Ramos (cell line): Measurements from ENCODE around the gene C6orf136.

ENCODE experiments used
- in situ Hi-C: fragments of 300-500 bp; cut with MboI; formaldehyde crosslinking; loops from one replicate; pipeline ENCODE4 v1.14.3; 2022; ENCODE audit warnings: low sequenced_read_pairs; ENCODE audit not compliant: unreplicated experiment

The C6orf136 gene

DNA sequence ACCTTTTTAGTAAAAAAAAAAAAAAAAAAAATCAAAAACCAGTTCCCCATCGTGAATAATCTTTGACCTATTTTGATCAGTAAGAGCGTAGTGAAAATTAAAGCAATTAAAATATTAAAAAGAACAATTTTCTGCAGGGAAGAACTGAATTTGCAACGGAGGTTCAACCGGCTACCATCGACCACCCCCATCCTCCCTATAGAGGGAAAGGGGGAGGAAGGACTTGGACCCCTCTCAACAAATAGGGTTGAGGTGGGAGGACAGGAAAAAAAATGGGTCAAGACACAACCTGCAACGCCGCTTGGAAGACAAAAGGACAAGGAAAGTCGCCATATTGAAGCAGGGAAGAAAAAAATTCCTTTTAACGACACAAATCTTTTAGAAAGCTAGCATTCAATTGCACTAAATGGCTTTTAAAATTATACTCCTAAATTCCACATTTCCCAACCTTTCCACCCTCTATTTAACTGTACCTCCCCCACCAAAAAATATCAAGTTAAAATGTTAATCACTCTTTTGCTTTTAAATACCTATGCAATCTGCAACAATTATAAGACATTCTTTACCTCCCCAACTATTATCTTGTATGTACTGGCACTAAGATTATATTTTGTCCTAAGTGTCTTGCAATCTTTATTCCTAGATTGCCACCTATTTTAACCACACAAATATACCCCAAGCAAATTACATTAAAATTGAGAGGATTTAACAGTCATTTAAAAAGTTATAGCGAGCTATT lies 31.5 kb upstream of the C6orf136 start:
- in situ Hi-C loops: no loop called here

DNA sequence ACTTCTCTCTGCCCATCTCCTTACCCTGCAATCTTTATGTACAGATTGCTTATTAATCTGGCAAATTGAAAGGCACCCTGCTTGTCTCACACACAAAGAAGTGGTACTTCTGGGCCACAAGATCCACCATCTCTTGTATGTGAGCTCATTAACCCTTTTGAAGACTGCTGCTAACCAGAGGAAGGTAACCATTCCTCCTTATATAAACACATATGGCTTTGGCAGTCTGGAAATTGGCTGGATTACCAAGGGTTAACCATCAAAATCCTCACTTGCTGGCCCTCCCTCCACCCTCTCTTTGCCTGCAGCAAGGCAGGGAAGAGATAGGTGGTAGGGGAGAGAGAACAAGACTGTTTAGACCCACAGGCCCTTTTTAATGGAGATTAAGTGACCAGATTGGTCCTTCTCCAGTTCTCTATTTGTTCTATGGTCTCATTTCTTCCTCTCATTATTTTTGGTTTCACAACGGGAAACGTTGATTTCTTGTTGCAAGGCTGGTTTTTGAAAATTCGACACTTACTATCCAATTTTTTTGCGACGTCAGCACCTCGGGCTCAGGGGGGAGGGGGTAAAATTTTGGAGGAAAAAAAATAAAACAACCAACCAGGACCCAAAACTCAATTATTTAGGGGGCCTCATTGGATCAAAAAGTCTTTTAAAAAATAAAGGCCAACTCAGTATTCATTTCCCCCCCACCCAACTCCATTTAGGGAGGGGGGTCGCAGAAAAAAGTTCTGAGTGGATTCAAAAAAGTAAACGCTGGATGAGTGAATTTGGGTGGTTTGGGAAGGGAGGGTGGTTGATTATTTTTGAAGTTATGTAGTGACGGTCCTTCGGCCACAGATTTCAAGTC lies 30.7 kb upstream of the C6orf136 start:
- in situ Hi-C loops: no loop called here

DNA sequence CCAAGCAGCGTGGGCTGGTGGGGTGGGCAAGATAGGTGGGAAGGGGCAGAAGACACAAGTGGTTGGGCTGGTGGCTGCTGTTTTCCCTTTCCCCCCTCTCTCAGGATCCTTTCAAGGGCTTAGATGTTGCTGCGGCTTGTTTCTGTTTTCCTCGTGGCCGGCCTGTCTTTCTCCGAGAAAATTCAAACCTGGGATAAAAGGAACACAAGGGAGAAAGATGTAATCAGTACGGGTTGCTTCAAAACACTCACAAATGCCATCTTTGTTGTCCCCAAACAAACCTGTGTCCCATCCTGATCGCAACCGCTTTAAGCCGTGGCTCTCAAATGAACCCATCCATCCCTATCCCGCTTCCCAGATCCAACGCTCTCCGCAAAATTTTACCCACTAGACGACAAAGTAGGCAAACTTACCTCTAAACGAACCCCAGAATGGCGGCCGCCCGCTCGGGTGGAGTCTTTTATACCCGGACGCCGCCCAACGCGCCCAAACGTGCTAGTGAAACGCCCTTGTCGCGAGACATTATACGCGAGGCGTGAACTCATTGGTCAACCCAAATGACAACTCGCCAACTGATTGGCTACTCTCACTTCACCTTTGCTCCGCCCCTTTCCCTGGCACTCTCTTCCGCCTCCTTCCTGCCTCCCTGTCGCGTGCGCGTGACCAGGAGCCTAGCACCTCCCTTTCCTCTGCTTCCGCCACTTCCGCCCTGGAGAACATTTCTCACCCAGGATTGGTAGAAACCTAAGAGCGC lies 29.9 kb upstream of the C6orf136 start, which contains the start of gene PPP1R10:
Gene PPP1R10 (minus strand): TSS at position 433 of the 754 bp plus-strand sequence. CDS start 7,299 bp downstream, outside the sequence.
- in situ Hi-C loops: no loop called here

DNA sequence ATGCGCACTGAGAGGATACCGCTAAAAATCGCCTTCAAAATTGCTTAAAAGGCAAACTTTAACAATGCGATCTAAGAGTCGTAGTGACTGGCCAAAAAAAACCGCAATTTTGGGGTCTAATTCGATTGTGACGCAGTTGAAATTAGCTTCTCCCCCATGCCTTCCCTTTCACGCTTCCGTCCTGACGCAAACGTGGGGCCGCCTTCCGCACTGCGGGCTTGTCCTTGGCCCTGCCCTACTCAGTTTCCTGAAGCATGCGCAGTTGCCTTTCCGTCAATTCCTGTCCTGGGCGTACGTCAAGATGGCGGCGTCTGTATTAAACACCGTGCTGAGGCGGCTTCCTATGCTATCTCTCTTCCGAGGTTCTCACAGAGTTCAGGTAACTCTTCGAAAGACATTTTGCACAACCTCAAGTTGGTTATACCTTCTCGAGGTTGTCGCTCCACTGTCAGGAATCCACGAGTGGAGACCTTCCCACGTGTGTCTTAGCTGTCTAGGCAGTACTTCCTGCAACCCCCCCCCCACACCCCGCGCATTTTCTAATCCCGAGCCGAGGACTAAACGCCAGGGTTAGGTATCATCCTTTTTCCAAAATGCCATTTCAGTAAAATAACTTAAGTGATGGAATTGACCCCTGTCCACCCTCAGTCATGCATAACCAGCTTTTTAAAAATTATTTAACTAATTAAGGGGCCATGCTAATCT lies 29.2 kb upstream of the C6orf136 start, which contains the start of gene MRPS18B:
Gene MRPS18B (plus strand): TSS at position 276 of the 705 bp plus-strand sequence. CDS start 26 bp downstream, at position 302.
- in situ Hi-C loops: no loop called here

DNA sequence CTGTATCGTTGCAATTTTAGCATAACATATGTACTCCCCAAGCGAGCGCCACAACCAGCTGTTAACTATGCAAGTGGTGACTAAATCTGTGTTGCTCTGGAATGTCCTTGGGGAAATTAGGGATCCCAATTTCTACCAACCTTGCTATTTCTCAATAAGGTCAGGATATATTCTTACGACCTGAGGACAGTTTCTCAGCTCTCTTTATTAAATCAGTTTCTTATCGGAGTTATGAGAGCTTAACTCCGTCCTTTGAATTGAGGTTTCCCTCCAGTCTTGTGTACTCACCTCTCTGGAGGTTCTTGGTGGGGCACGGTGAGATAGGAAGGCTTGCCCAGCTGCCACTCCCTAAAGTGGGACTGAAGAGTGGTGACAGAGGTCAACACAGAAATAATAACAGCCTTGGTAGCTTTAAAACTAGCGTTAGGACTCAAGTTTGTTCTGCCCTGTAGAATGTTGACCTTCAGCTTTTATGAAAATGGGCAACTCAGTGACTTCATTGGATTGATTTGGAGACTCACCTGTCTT lies 28.6 kb upstream of the C6orf136 start:
- in situ Hi-C loops: no loop called here

DNA sequence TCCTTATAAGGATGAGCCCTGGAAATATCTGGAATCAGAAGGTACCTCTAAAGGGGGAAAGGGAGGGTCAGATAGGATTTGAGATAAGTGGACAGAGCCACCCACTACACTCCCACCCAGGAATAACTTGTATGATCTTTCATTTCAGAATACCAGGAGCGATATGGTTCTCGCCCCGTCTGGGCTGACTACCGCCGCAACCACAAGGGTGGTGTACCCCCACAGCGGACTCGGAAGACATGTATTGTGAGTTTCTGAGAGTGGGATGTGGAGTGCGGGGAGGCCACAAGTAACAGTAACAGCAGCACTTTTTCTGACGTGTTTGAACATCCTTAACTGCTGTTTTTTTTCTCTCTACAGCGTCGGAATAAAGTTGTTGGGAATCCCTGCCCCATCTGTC lies 27.4 kb upstream of the C6orf136 start:
- in situ Hi-C loops: no loop called here

DNA sequence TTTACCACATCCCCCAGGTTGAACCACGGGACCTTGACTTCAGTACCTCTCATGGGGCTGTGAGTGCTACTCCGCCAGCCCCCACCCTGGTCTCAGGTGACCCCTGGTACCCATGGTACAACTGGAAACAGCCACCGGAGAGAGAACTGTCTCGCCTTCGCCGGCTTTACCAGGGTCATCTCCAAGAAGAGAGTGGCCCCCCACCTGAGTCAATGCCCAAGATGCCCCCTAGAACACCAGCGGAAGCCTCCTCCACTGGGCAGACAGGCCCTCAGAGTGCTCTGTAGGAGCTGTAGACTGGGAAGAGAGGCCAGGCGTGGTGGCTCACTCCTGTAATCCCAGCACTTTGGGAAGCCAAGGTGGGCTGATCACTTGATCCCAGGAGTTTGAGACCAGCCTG lies 21.4 kb upstream of the C6orf136 start:
- in situ Hi-C loops: no loop called here

DNA sequence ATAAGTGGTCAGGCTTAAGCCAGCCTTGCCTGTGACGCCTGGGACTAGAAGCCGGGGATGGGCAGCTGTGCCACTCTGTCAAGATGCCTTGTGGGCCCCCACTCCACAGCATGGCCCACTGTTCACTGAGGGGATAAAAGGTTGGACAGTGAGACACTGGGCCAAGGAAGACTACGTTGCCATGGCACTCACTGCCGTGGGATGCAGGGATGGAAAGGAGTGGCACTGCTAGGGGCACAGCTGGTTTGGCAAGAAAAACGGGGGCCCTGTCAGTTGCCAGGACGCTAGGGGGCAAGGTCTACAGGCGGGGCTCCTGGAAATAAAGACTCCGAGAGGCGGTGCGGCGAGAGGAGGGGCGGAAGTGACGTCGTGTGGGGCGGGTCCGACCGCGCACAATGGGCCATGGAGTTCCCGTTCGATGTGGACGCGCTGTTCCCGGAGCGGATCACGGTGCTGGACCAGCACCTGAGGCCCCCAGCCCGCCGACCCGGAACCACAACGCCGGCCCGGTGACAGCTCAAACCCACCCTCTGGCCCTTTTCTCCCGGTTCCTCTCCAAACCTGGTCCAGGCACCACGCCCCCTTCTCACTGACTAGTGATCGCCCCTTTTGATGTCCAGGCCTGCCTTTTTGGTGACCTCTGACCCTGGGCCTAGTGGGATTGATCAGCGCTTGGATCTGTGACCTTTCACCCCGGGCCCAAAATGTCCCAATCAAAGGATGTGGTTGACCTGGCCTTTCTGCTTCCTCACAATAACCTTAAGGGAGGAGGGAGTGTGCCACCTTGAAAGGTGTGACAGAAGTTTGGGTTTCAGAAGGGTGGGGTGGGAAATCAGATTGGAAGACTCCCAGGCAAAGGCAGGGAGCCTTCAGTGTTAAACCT lies 20.2 kb upstream of the C6orf136 start, which contains the start of gene ATAT1:
Gene ATAT1 (plus strand): TSS at position 391 of the 883 bp plus-strand sequence.
- in situ Hi-C loops: no loop called here

DNA sequence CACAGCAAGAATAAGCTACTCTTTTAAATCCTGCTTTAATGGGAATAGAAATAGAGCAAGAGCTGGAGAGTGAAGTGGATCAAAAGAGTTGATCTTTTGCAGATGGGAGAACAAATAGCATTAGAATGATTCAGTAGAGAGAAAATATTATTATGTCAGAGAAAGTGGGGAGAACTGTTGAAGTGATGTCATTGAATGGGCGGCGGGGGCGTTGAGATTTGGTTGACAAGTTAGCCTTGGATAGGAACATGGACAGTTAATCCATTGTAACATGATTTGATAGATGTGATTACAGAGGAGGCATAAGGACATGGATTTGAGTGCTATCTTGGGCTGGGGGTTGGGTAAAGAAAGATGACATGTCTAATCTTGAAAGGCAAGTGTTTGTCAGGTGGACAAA lies 11.1 kb upstream of the C6orf136 start:
- in situ Hi-C loops: no loop called here

DNA sequence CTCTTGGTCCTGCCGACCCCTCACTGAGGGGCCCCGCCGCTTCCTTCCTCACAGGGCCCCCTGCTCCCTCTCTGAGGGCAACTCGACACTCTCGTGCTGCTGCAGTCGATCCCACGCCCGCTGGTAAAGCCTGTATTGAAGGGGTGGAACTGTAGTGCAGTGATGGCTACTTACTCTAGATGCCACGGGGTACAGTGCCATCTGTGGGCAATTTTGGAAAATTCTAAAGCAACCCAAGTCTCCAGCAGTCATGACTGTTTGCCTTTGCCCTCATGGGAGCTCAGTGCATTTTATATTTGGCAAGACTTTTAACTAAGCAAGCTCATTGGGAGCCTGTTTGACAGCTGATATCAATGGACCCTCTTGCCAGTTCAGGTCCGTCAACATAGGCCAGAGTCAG lies 6.5 kb upstream of the C6orf136 start:
- in situ Hi-C loops: no loop called here

DNA sequence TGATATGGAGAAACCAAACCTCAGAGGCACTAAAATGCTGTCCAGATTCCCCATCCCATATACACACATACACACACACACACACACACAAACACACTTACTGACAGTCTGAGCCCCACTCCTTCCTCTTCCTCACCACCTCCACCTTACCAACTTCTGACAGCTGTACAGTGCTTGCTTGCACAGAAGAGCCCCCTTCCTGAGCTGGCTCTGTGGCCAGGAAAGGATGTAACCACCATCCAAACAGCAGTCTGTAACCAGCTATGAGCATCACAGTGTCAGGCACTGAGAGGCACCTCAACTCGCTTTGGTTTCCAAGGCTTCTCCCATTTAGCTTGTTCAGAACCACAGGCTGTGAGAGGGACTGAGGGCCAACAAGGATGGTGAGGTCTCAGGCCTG lies 5.9 kb upstream of the C6orf136 start:
- in situ Hi-C loops: no loop called here

DNA sequence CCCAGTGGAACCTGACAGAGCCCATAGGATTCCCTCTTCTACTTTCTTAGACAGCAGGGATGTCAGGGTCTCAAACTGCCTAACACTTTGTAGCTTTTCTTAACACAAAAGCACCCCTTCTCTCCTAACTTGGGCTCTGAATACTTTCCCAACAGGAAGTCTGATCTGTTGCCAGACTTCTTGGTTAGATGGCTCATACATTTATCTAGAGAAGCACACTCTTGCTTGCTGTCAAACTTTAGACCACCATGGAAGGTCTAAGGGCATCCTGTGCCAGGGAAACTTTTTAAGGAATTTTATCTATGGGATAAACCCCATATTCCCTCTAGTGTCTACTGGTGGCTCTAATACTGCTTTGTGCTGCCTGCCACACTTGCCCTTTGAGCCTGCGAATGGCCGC lies 3.3 kb upstream of the C6orf136 start:
- in situ Hi-C loops: no loop called here

DNA sequence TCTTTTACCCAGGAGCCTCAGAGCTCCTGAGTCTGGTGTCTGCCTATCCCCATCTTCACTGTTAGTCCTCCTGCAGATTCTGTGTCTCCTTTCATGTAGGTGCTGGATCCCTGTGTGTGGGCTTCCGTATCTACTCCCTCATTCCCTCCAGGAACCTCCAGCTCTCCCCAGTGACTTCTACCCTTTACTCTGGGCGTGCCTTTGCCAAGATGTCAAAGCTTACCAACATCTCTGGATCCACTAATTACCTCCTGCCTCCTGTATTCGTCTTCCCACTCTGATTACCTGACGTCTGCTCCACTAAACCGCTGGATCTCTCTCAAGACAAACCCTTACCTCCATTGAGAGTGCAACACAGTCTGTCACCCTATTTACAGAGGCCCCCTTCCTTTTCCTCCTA lies 2.2 kb upstream of the C6orf136 start:
- in situ Hi-C loops: no loop called here

DNA sequence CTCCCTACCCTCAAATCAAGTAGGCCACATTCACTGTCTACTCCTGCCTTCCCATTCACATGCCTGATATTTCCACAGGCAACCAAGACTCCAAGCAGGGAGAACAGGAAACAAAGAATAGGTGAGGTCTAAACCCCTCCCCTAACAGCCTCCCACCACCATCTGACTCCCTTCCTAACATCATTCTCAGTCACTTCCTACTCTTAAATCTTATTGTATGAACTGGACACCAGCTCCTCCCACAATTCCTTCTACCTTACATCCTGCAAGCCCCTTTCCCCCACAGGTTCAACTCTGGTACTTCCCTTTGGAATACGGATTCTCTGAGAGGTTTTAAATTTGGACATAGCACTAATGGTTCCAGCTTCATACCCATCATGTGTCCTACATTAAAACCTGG lies 944 bp upstream of the C6orf136 start:
- in situ Hi-C loops: no loop called here

DNA sequence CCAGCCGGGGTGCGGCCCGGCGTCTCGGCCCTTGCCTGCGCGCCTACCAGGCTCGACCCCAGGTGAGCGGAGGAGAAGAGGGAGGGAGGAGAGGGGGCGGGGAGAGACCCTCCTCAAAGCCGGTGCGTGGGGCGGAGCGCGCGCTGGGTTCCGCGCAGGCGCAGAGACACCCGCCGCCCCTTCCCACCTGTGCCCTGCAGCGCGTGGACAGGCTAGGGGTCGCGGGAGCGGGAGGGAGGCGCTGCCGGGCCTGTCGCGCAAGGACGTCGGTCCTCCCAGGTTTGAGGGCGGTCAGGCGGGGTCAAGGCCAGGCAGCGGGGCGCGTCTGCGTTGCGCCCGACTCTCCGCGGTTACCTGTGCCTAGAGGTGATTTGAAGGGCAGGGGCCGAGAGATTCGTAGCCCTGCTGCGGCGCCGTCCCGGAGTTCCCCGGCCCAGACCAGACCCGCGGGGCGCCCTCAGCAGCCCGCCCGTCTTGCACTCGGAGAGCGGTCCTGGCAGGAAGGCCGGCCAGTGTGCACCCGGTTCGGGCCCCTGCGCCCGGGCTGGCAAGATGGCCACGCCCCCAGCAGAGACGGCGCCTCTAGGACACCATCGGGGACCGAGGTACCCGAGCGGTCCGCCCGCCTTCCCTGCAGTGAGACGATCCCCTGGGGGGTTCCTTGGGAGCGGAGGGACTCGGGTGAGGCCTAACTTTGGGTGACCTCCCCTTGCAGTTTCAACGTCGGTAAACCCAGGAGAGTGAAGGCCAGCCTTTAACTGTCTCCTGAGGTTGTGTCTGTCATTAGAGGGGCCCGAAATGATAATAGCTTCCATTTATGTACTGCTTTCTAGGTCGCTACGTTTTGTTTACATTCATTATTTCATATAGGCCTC lies 546 bp downstream of the C6orf136 start:
- in situ Hi-C loops: no loop called here

DNA sequence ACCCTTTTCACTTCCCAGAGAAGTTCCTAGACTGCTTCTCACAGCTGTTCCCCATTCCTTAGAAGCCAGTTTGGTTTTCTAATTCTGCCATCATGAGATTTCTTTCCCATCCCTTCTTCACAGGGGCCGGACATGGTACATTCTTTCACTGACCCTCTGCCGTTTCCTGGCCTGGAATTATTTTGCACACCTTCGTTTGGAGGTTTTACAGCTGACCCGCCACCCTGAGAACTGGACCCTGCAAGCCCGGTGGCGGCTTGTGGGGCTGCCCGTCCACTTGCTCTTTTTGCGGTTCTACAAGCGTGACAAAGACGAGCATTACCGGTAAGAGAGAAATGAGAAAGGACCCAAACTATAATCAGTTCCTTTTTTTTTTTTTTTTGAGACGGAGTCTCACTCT lies 4.2 kb downstream of the C6orf136 start:
- in situ Hi-C loops: no loop called here

DNA sequence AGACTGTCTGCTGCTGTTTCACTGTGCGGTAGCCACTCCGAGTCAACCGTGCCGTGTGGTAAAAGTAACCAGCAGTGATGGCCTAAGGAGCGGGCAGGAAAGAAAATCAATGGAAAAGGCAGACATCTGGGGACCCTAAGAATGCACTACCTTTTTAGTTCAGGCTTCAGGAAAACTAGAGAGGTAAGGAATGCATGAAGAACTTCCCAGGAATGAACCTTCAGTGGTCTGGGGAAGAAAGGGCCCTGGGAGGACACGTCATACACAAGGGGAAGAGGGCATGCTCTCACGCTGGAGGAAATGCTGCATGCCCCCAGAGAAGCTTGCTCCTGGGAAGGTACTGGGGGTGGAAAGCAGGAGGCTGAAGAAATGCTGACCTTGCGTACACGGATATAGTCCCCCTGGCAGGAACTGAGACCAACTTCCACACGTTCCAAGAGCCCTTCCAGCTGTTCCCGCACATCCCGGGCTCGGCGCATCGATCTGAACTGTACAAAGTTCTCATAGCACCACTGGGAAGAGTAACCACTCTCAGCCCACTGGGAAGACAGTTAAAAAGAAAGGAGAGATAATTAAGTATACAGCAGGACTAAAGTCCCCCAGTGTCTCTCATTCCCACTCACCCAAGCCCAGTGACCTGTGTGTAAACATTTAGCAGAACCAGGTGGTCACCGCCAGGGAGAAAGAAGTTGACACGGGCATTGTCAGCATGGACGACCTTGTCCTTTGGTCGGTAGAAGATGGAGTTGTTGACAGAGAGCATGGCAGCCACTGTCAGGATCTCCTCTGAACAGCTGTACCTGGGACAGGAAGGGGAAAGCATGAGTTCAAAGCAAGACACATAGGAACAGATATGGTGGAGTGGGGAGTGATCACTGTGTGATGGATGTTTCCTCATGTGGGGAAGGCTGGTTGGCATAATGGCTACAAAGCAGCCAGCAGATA lies 8.1 kb downstream of the C6orf136 start:
- in situ Hi-C loops: no loop called here
